ENCODE measurements around the gene IQCF2. TPM values are rescaled to one million over a fixed set of nuclear protein-coding genes. Genes with fewer than 3 reads are reported as not detected.

The IQCF2 gene
- not detected in 2 replicates for total RNA-seq

- H3K4me3 ChIP-seq (ENCODE audit: low read depth, low read length) = no peak within 1 kb of the TSS
- TF ChIP-seq CTCF (IDR thresholded peaks at IDR 0.05; ENCODE audit: insufficient read depth, low read length, poor library complexity, severe bottlenecking) = no peak
- no peak for DNase-seq (ENCODE audit: low read depth)
- no peaks in the 10 kb centered on the region for H3K27me3 ChIP-seq (ENCODE audit: control insufficient read depth, insufficient read depth, low read length)
- H3K36me3 ChIP-seq (ENCODE audit: control insufficient read depth, insufficient read depth, low read length) = no peaks in the 10 kb centered on the region
These were observed at the start of gene IQCF2 for GRCh38 chr3:51860703-51861665. Gene IQCF2, plus strand, starts transcription at chr3:51861615. Its CDS starts 52 bp downstream, at chr3:51861667.

- DNase-seq (ENCODE audit: low read depth) = no peak
- Histone ChIP-seq H3K27me3 (ENCODE audit: control insufficient read depth, insufficient read depth, low read length) (peaks cover 2% of the 10 kb centered on the region), H3K4me3 (ENCODE audit: low read depth, low read length) (no peak overlapping the region), H3K36me3 (ENCODE audit: control insufficient read depth, insufficient read depth, low read length) (no peaks in the 10 kb centered on the region)
- no peak for TF ChIP-seq CTCF (IDR thresholded peaks at IDR 0.05; ENCODE audit: insufficient read depth, low read length, poor library complexity, severe bottlenecking)
These were observed 47.9 kb upstream of the IQCF2 start for GRCh38 chr3:51813539-51813938.

- H3K4me3 ChIP-seq (ENCODE audit: low read depth, low read length) = no peak overlapping the region
- no peak for TF ChIP-seq CTCF (IDR thresholded peaks at IDR 0.05; ENCODE audit: insufficient read depth, low read length, poor library complexity, severe bottlenecking)
- no peak for DNase-seq (ENCODE audit: low read depth)
These were observed 47.4 kb upstream of the IQCF2 start for GRCh38 chr3:51814034-51814433.

GRCh38 chr3:51815614-51816013 lies 45.8 kb upstream of the IQCF2 start:
- no peak for TF ChIP-seq CTCF (IDR thresholded peaks at IDR 0.05; ENCODE audit: insufficient read depth, low read length, poor library complexity, severe bottlenecking)
- DNase-seq (ENCODE audit: low read depth) = no peak
- Histone ChIP-seq H3K27me3 (ENCODE audit: control insufficient read depth, insufficient read depth, low read length) (peaks cover 5% of the 10 kb centered on the region), H3K4me3 (ENCODE audit: low read depth, low read length) (no peak overlapping the region), H3K36me3 (ENCODE audit: control insufficient read depth, insufficient read depth, low read length) (no peaks in the 10 kb centered on the region)

More at GRCh38 chr3:51814034-51814433, 47.4 kb upstream of the IQCF2 start:
- H3K36me3 ChIP-seq (ENCODE audit: control insufficient read depth, insufficient read depth, low read length) = no peaks in the 10 kb centered on the region
- H3K27me3 ChIP-seq (ENCODE audit: control insufficient read depth, insufficient read depth, low read length) = peaks cover 2% of the 10 kb centered on the region

- TF ChIP-seq CTCF (IDR thresholded peaks at IDR 0.05; ENCODE audit: insufficient read depth, low read length, poor library complexity, severe bottlenecking) = no peak
- DNase-seq (ENCODE audit: low read depth) = no peak
- no peak overlapping the region for H3K4me3 ChIP-seq (ENCODE audit: low read depth, low read length)
- no peaks in the 10 kb centered on the region for H3K36me3 ChIP-seq (ENCODE audit: control insufficient read depth, insufficient read depth, low read length)
- peaks cover 5% of the 10 kb centered on the region for H3K27me3 ChIP-seq (ENCODE audit: control insufficient read depth, insufficient read depth, low read length)
These were observed 44.7 kb upstream of the IQCF2 start for GRCh38 chr3:51816723-51817122.
